Measurements from ENCODE around the gene SOS1. TPM values are rescaled to one million over a fixed set of nuclear protein-coding genes. Genes with fewer than 3 reads are reported as not detected.

Gene SOS1
- total and polyA plus RNA-seq, 2 donors (not counting 3 experiments of a cell fraction or from before 2014, with no cell fraction given), result 22.2 to 32.5 TPM

GRCh38 chr2:38948995-38949394 is 171.9 kb downstream of the SOS1 start:
- no peaks in the 10 kb centered on the region for H4K20me1 ChIP-seq (replicated peaks; ENCODE audit: control insufficient read depth, extremely low read depth, insufficient read depth, low read length)
- H2AFZ ChIP-seq (ENCODE audit: low read depth, low read length), result no peak overlapping the region
- no peak for DNase-seq (ENCODE audit: low read depth, low spot score)
- ChIA-PET POLR2A (no interaction called here), CTCF (interaction anchor here (1.3 to 5.7 kb wide), 4 partner anchors 8 to 281 kb away, joined by 3 to 449 read pairs (median 4); no protein-coding TSS in a partner anchor)
- H3K9ac ChIP-seq (replicated peaks; ENCODE audit: extremely low read depth, insufficient read depth, low read length), result no peak overlapping the region
- TF ChIP-seq POLR2AphosphoS5 (IDR thresholded peaks at IDR 0.05; ENCODE audit: insufficient read depth, low read depth, low read length), result no peak
- TF ChIP-seq JUN (IDR thresholded peaks at IDR 0.05; ENCODE audit: borderline replicate concordance, insufficient read depth, insufficient read length, low read depth), result no peak
- no peak for TF ChIP-seq MYC (IDR thresholded peaks at IDR 0.05; ENCODE audit: low read depth, low read length)
- TF ChIP-seq GATA2 (IDR thresholded peaks at IDR 0.05; ENCODE audit: insufficient read depth, insufficient read length, low read depth, low read length), result no peak
- no peak for TF ChIP-seq MAX (IDR thresholded peaks at IDR 0.05; ENCODE audit: insufficient read depth, insufficient read length)
- no peak for TF ChIP-seq POLR2A (IDR thresholded peaks at IDR 0.05; ENCODE audit: low read depth, low read length)
- no peak for TF ChIP-seq EZH2 (IDR thresholded peaks at IDR 0.05; ENCODE audit: borderline replicate concordance, low read depth, low read length, severe bottlenecking)
- no peak for TF ChIP-seq CTCF (IDR thresholded peaks at IDR 0.05; ENCODE audit: extremely low read depth in 1 of 2, insufficient read depth in 1 of 2, low read depth in 1 of 2, low read length in 2 of 2)
- no peak for TF ChIP-seq FOS (IDR thresholded peaks at IDR 0.05; ENCODE audit: borderline replicate concordance, insufficient read depth, low read length)
- H3K9me3 ChIP-seq (replicated peaks; ENCODE audit: control insufficient read depth, insufficient read depth, low read length), result no peaks in the 10 kb centered on the region
- no peak for FAIRE-seq
- H3K27ac ChIP-seq (ENCODE audit: insufficient read depth, low read depth, low read length), result no peak overlapping the region
- no peaks in the 10 kb centered on the region for H3K36me3 ChIP-seq (ENCODE audit: control insufficient read depth in 2 of 2, extremely low read depth in 1 of 2, insufficient read depth in 2 of 2, low read length in 2 of 2)
- dilution Hi-C loops (cut with MboI; ENCODE audit: extremely low pct_ligation_motif_present, low sequenced_read_pairs) (no loop called here), intact Hi-C loops (cut with micrococcal nuclease) (no loop called here)
- H3K4me2 ChIP-seq (ENCODE audit: insufficient read depth, low read length), result no peak overlapping the region
- no peaks in the 10 kb centered on the region for H3K9me1 ChIP-seq (replicated peaks; ENCODE audit: control insufficient read depth, extremely low read depth, insufficient read depth, low read length)
- H3K27me3 ChIP-seq (ENCODE audit: control insufficient read depth in 2 of 2, insufficient read depth in 2 of 2, low read length in 2 of 2), result peaks cover 0 to 6% of the 10 kb centered on the region in 2 experiments
- peaks cover 6% of the 10 kb centered on the region for H3K4me1 ChIP-seq (ENCODE audit: control insufficient read depth, extremely low read depth, insufficient read depth, low read length)
- no peaks in the 10 kb centered on the region for H3K79me2 ChIP-seq (ENCODE audit: control insufficient read depth, insufficient read depth, low read length)
- no TSS peak for BruUV-seq (replicated peaks)
- H3K4me3 ChIP-seq (replicated peaks in 1 of 3; ENCODE audit: insufficient read depth in 1 of 3, low read depth in 1 of 3, low read length in 3 of 3), result no peak overlapping the region
